Epidermal melanocyte (primary cell): ENCODE data around the gene DAB1.

ENCODE experiments used
- DNase-seq: peaks from one replicate; pipeline ENCODE4 v3.0.0; 2011; ENCODE audit warnings: low spot score; ENCODE audit not compliant: insufficient read length

DAB1 gene

DNA sequence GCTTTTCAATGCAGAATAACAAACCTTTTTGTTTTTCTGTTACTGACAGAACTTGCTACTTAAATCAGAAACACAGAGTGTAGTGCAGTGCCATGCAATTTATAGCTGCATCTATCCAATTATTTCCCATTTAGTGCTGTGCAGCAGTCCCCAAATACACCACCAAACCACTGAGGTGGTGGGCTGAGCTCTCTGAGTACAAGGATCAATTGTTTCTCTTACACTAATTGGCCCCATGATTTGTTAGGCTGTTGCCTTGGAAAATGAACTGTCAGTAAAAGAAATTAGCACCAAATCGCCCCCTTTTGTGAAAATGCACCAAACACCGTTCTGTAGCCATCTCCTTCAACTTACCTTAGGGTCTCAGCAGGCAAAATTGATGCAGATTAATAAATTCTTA is 339.2 kb downstream of the DAB1 start:
- DNase-seq: no peak

DNA sequence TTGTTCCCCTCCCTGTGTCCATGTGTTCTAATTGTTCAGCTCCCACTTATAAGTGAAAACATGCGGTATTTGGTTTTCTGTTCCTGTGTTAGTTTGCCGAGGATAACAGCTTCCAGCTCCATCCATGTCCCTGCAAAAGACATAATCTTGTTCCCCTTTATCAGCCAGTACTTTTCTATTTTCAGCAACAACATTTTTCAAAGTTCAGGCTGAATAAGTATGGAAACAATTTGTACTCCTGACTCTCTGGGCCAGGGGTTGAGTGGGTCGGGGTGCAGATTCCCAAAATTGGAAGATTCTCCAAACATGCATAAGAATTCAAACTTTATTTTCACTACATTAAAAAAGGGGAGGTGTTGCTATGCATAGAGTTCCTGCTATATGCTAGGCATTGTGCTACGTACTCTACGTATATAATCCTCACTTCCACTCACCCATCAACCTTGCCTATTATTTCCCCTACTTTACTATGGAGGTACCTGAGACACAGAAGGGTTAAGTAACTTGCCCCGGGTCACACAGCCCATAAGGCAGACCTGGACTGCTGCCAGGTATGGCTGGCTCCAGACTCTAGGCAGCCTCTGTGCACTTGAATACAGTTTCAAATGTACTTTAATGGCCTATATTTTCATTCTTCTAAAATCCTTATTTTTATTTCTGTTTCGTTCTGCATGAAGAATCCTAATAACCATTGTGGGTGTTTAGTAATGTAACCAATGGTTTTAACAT is 341.0 kb downstream of the DAB1 start:
- no peak for DNase-seq

DNA sequence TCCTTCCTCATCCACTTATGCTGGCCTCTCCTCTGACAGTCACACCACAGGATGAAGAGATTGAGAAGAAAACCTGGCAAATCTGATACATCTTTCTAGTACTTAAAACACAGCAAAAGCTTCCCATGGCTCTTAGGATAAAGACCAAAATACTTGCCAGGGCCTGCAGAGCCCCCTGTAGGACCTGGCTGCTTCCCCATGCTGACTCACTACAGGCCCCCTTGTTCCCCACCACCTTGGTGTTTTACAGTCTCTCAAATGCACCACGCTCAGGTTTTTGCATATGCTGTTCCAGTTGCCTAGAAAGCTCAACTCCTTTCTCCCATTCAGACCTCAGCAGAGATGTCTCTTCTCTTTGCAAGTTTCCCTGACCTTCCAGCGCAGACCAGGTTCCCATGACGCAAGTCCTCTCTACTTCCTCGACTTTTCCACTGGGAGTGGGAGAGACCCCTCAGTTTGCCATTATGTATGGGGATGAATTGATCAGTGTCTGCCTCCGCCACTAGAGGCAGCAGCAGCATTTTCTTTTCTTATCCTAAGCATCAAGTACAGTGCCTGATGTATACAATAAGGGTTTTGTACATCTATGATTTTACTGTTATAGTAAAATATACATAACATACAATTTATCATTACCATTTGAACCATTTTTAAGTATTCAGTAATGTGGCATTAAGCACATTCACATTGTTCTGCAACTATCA is 344.3 kb downstream of the DAB1 start:
- no peak for DNase-seq

DNA sequence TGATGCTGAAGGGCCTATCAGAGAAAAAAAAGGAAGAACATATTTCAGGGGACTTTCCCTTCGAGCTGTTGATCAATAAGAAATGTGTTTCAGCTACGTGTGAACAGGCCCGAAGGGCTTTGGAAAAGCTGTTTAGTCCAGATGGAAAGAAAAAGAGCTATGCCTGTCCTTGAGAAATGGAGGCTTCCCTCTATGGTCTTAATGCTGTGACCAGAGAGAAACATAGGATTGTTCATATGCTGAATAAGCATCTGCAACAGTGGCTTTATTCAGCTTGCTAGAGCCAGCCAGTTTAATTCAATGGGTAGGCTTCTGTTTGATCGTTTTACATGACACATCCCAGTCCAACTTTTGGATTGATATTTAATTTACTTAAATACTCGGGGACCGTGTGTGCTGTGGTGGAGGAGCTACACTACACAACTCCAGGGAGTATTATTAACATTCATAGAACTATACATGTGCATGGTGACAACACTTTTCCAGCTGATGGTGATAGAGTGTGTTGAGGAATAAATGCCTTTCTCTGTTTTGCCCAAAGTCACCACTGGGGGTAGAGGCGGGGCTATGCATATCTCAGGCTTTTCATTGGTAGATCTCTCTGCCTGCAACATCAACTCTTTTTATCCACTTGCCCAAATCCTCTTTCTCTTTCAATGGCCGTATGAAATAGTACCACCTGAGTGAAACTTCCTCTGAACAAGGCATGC is 351.3 kb downstream of the DAB1 start:
- no peak for DNase-seq

DNA sequence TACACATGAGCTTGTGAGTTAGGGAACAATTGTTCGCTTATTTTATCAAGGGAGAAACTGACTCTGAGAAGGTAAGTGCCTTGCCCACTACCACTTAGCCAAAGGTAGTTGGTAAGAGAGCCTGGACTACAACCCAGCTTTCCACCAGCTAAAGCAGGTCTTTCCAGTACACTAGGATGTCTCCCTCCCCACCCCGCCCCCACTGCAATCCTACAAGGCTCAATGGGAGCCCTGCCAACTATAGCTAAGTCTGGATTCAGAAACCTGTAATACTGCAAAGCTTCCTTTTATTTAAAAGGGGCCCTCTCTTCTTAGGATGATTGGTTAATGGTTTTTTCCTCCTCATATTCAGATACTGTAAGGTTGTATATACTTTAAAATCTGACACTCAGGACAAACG is 356.0 kb downstream of the DAB1 start:
- no peak for DNase-seq

DNA sequence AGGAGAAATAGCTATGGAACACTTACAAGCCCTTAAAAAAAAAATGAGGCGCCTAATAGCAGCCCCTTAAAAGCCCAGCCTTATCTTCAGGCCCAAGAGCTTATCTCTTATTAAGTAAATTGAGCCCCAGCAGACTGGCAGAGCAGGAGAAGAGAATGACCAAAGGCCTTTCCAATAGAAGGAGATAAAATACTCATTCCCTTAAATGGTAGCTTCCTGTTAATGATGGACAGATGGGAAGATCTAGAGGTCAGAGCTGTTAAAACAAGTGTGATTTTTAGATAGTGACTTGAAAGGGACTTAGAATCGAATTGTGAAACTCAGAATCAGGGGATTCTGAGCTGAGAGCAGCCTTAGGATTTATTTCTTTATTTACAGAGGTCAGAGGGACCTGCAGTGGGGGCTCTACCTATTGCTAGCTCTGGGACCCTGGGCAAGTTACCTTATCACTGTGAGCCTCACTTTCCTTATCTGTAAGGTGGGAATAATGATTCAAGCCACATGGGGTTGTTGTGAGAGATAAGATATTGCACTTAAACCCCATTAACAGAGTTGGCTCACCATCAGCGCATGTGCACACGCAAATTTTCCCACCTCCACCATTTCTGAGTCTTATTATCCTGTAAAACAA is 356.8 kb downstream of the DAB1 start:
- no peak for DNase-seq

DNA sequence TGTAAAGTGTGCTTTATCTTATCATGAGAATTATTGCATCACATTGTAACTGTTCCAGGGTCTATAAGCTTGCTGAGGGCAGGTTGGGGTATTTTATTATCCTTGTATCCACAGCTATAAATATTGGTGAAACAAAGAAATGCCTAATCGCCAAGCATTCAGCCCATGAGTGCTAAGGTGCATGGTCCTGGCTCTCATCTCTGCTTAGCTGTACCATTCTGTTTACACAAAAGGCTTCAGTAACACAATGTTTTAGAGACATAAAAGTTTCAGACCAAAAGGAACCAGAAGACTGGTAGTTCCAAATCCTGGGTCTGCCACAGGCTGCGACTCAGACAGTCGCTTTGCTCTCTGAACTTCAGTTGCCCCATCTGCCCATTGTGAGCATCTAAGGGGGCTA is 358.4 kb downstream of the DAB1 start:
- no peak for DNase-seq

DNA sequence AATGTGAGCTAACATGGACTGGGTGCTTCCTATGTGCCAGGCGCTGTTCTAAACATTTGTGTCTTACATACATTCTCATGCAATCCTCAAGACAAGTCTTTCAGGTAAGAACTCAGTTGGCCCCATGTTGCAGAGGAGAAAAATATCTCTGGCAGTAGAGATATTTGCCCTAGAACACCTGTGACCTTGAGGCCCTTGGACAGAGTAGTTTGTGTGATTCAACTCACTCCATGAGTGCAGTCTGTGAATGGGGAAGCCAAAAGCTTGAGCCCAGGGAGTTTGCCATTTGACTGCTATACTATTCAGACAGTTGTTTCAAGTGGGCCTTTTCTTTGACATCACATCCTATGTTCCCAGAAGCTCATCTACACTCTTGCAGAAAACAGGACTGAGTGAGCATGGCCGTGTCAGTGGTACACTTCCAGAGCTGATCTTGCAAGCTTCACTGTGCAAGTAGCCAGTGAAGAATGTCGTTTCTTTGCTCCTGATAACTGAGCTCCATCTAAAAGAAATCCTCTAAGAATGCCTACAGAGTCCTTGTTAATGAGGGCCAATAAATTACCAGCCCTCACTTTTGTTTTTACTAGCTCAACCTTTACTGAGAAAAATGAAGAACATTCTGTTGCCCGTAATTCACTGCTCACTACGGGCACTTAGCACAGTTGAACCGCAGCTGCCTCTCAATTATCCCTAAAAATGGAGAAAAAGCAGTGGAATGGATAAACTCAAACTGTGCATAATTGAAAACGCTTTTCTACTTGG is 359.3 kb downstream of the DAB1 start:
- no peak for DNase-seq

DNA sequence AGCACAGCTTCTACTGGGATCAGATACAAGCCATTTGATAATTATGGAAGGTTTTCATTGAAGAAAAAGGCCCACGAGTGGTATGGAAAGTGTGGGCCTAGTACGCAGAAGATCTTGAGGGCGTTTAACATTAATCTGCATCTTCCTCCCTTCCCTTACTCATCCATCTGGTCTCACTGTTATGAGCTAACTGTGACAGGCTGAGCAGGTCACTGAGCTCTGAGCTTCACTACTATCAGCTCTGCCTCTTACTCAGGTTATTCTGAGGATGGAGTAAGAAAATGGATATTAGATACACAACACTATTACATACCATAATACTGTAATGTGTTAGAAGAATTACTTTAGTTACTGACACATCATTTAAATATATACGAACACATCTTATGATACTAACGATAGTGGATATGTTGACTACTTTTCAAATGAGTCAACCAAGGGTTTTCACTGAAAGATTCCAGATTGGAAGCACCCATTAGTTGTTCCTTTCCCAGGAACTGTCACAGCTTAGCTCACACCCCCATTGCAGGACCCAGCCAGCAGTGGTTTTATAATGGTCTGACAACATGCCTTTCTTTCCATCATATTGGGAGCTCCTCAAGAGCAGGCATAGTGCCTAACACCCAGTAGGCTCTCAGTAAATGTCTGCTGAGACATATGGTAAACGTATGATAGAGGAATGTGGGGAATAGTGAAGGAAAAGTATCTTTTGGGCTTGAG is 360.3 kb downstream of the DAB1 start:
- no peak for DNase-seq

DNA sequence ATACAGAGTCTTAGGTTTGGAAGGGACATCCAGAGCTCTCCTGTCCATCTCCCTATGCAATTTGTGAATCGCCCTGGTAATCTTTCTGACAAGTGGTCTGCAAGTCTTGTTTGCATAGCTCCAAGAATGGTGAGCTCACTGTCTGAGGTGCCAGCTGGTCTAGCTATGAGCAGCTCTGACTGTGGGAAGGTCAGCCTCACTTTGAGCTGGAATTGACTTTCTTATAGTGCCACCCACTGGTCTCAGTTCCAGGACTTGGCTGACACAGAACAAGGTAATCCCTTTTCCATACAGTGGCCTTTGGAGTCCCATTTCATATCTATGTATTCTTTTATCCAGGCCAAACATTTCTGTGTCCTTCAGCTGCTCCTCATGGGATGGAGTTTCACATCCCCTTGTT is 362.5 kb downstream of the DAB1 start:
- DNase-seq: no peak

DNA sequence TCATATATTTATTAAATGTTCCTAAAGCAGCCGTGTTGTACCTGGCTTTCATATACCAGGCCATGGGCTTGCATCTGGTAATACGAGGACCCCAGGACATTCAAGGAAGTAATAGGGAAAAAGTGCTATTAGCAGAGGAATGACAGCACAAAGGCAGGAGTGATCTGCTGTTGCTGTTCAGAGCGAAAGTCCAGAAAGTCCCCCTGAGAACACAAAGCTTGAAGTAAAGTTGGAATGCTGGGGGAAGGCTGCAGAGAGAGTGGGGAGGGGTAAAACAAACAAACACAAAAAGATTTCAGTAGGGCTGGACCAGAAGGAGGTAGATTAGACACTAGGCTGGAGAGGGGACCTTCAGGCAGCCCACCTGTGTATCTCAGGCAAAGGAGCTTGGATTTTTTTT is 363.4 kb downstream of the DAB1 start:
- no peak for DNase-seq

DNA sequence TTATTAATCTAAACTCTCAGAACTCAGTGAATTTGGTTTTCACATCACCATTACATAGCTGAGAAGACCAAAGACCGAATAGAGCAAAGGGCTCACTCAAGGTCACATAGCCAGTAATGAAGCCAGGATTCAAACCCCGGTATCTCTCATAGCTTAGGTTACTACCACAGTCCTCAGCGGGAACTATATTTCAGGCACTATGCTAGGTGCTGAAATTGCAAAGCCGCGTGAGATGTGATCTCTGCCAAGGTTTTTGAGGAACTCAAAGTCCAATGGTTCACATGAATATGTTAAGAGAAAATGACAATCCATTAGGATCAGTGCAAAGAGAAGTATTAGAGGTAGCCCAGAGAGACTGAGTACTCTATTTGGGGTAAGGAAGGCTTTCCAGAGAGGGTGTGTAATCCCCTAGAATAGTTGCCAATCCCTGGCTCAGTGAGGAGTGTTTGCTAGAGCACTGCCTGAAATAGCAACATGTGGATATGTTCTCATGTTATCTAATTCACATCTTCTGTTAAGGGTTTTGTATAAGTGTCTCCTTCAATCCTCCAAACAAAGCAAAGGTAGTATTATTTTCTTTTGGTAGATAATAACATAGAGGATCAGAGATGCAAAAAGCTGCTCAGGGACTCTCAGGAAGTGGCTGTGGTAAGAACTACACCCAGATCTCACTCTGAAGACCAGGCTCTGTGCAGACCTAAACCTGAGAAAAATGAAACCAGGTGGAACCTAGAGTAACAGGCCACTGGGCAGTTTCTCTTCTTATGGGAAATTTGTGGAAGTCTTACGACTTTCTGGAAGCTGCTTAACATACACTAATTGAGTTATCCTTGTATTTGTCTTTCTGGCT is 365.0 kb downstream of the DAB1 start:
- DNase-seq: no peak

DNA sequence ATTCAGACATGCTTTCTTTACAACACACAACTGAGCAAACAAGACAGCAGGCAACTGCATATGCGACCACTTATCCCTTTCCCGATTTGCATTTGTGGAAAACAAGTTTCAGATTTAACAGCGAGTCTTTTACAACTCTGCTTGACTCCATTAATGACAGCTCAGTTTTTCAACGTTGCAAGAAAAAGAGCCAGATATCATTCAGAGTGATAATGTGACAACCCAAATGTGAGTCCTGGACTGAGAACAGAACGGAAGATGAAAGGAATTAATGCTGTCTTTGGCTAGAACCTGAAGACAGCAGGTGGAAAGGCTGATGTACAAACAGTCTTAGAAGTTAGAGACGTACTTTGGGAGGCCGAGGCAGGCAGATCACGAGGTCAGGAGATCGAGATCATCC is 375.0 kb downstream of the DAB1 start:
- DNase-seq: no peak

DNA sequence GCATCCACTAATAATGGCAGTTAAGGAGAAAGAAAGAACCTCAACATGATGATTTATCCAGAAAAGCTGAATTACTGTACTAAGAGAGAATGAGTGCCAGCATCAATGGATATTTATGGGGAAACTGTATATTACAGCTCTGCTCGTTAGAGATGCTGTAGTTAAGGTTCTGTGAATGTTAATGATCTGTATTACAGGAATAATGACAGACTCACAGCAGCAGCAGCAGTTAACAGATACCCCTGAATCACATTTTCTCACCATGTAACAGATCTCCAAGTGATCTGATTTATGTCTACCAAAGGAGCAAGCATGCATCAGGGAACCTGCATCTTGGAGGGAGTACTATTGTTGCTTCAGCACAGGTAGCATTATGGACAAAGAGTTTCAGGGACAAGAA is 377.4 kb downstream of the DAB1 start:
- DNase-seq: no peak

DNA sequence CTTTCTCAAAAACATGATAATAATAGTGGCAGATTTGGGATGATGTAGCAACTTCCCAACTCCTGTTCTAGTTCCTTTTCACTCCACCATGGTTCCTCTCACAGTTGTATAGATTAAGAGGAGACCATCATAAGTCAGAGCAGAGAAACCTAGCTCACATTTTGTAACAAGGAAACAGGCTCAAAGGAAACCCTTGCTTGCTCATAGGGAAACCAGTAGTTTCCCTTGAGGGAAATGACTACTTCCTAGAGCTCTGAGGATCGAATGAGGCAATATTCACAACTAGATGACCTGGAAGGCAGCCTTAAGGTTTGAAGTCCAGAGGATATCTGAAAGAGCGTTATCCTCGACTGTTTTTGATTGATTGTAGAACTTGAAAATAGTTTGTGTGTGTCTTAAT is 382.0 kb downstream of the DAB1 start:
- no peak for DNase-seq

DNA sequence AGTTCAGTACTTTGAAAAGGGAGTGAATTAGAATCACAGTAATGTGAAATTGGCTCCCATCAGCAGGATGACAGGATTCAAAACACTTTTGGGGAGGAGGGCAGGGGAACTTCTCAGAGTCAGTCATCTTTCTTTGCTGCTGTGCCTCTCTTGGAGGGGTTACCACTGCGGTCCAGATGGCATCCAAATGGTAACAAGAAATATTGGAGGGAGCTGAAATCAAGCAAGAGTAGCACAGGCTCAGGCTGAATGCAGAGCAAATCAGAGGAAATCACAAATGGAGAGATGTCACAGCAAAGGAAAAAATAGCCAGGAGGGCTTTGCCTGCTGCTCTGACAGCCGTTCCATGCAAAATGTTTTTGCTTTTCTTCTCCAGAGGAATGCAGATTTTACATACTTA is 383.0 kb downstream of the DAB1 start:
- DNase-seq: no peak

DNA sequence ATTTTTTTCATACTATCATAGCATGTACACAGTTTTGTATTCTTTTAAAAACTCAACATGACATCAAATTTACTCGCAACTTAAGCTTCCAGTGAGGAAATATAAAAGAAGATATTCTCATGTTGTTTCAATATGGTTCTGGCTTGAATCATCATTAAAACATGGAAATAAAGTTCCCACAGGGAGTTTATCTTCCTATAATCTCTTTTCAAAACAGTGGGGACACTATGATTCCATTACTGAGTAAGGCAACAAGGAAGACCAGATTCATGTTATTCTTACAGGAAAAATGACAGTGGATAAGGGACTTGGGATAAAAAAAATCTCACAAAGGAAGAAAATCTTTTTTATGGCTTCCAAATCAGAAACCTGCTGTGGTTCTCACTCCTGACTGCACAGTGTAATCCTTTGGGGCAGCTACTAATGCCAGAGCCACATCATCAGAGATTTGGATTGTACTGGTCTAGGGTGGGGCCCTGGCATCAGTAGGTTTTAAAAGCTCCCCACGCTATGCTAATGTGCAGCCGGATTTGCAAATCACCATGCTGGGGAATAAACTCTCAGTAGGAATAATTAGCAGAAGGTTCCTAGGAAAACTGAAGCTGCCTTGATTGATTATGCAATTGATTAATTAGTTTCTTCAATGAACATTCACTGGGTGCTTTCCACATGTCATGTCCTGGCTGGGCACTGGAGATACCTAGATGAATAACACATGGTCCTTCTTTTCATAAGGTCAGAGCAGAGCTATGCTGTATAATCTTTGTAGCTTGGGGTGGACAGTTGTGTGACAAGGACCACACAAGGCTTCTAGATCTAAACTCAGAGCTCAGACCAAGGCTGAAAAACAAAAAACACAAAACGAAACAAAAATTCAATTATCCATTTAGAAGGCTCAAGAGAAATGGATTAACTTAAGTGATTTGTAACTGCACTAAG is 386.9 kb downstream of the DAB1 start:
- DNase-seq: no peak

DNA sequence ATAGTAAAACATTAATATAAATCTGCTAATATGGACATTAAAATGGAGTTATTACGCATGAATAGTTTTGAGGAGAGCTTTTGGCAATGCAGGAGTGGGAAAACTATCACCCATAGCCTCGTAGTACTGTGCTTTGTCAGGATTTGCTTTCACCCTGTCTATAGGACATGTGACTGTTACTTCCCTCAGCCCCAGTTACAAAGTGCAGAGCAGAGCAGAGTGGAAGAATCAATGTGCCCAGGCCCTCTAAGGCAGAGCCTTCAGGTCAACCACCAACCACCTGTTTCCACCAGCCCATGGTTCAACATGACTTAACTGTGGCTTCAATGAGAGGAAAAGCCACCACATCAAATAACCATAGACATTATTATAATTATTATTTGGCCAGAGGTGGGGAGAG is 389.1 kb downstream of the DAB1 start:
- DNase-seq: no peak
